HL-60 (cell line): ENCODE data around the gene PTGES3L.

ENCODE experiments used
- POLR2AphosphoS5 ChIP-seq: IDR thresholded peaks from 2 replicates; pipeline ENCODE4 v1.6.1; 2012; ENCODE audit warnings: low read depth
- TF ChIP-seq, protein P1 (sequence below): IDR thresholded peaks from one replicate; pipeline ENCODE4 v1.5.1; 2011; ENCODE audit warnings: low read length, control low read depth, inconsistent platforms; ENCODE audit not compliant: insufficient read depth

DNA sequence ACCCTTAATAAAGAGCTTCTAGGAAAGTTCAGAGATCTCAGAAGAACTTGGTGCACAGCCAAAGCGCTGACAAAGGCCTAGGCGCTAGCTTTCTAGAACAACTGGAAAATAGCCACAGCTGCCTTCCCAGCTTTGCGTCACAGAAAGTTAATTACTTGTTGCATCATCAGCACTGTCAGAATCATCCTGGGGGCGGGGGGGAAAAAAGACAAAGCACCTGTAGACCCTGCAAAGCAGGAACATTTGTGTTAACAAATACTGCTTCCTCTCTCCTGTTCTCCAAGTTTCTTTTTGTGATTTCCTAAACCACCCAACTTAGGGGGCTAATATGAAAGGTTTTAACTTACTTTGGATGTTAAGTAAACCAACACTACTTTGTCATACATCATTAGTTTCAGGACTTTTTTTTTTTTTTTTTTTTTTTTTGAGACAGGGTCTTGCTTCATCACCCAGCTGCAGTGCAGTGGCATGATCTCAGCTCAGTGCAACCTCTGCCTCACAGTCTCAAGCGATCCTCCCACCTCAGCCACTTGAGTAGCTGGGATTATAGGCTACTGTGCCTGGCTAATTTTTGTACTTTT is 10.8 kb downstream of the PTGES3L start:
- TF ChIP-seq, protein P1, sequence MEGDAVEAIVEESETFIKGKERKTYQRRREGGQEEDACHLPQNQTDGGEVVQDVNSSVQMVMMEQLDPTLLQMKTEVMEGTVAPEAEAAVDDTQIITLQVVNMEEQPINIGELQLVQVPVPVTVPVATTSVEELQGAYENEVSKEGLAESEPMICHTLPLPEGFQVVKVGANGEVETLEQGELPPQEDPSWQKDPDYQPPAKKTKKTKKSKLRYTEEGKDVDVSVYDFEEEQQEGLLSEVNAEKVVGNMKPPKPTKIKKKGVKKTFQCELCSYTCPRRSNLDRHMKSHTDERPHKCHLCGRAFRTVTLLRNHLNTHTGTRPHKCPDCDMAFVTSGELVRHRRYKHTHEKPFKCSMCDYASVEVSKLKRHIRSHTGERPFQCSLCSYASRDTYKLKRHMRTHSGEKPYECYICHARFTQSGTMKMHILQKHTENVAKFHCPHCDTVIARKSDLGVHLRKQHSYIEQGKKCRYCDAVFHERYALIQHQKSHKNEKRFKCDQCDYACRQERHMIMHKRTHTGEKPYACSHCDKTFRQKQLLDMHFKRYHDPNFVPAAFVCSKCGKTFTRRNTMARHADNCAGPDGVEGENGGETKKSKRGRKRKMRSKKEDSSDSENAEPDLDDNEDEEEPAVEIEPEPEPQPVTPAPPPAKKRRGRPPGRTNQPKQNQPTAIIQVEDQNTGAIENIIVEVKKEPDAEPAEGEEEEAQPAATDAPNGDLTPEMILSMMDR: no peak
- no peak for TF ChIP-seq POLR2AphosphoS5
